HG02943 (cell line): Measurements from ENCODE around the gene EPHB2.

Experiments
- ATAC-seq: cut with Tn5 transposase; IDR thresholded peaks from one replicate; pipeline ENCODE4 v1.9.1; 2021; ENCODE audit warnings: mild to moderate bottlenecking, low read depth, moderate library complexity; ENCODE audit not compliant: unreplicated experiment

Gene EPHB2

DNA sequence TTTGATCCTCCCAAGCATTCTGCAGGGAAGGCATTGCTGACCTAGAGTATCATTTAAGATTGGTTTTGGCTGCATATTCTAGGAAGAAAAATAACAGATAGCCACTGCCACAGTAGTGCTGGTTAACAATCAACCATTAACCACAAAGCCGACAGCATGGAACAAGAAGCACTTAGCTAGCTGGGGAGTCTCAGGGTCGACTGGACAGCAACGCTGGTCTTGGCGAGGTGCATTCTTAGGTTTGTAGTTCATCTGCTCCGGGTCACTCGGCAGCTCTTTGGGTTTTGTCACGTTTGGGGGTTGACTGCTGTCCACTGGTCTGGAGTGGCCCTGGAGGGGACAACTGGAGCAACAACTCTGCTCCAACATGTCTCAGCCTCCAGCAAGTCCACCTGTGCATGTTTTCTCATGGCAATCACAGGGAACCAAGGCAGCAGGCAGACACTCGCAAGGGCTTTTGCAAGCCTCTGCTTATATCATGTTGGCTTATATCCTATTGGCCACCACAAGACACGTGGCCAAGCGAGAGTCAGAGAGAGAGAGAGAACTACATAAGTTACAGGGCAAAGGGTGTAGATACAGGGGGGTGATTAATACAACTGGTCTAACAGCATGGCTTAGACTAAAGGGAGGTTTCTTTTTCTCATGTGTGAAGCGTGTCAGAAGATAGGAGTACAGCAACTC lies 162.5 kb downstream of the EPHB2 start:
- no peak for ATAC-seq

DNA sequence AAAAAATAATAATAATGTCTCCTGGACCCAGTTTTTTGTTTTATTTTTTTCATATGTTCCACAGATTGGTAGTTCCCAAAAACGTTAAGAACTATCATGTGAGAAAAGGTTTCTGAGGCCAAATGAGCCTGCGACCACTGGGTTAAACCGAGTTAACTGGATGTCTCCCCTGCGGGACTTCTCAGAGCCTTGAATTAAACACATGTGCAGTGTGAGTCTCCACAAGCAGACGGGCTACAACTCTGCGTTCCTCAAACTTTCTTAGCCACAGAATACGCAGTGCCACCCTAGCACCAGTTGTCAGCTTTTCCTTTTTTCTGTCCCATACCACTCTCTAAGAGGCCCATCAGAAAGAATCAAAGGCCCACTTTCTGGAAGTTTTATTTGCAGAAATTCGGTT lies 164.1 kb downstream of the EPHB2 start:
- no peak for ATAC-seq

- ATAC-seq: no peak
Measured at GRCh38 chr1:22875241-22875640, 164.6 kb downstream of the EPHB2 start.

DNA sequence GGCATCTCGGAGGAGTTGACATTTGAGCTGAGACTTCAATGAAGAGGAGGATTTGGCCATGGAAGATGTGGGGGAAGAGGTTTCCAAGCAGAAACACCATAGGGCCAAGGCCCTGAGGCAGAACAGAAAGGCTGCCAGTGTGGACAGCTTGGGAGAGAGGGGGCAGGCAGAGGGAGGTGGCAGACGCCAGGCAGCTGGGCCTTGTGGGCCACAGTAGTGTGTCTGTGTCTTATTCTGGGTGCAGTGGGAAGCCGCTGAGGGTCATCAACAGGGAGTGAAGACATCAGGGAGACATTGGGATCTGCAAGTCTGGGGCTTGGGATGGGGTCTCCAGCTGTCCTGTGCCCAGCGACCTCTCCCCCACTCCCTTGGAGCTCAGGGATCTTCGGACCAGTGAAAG lies 165.2 kb downstream of the EPHB2 start:
- no peak for ATAC-seq

GRCh38 chr1:22876359-22877111 lies 165.9 kb downstream of the EPHB2 start:
- ATAC-seq: no peak

DNA sequence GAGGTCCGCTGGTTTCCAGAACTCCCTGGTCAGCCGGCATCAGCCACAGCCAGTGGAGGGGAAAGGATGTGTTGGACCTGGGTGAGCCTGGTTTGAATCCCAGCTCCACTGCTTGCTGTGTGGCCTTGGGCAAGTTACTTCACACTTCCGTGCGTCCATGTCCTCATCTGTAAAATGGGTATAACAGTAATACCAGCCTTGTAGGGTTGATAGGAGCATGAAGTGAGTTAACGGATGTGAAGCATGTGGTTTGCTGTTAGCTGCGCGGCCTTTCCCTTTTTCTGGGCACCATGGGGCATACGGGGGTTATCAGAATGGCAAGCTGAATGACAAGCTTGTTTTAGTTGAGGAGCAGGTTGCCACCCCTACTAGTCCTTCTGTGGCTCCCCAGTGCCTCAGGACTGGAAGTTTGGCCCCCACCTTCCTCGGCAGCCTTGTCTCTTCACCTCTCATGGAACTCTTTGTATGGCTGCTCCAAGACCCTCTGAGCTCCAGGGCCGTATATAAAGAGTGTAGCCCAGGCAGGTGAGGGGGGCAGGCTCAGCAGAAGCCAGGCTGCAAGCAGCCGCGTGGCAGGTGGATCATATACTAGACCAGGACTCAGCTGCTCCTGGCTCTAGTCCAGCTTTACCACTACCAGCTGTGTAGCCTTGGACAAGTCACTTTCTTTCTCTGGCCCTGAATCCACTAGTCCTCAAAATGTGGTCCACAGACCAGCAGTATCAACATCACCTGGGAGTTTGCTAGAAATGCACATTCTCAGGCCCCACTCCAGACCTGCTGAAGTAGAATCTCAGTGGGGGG lies 166.7 kb downstream of the EPHB2 start:
- ATAC-seq: no peak

- ATAC-seq: no peak
Measured at GRCh38 chr1:22877980-22878379, 167.3 kb downstream of the EPHB2 start.

DNA sequence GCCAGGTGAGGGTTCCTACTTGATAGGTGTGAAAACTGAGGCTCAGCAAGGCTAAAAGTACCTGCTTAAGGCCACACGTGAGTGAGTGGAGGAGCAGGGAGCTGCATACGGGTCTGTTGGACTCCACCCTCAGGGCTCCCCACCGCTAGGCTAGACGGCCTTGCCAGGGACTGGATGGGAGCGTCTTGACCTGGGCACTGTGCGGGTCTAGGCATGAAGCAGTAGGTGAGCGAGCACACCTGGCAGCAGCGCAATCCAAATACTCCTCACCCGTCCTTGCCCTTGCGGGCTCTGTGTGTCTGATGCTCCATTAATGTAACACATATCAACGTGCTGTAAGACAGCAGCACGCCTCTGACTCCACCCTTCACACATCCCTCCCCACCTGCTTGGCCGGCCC lies 168.0 kb downstream of the EPHB2 start:
- ATAC-seq: no peak

DNA sequence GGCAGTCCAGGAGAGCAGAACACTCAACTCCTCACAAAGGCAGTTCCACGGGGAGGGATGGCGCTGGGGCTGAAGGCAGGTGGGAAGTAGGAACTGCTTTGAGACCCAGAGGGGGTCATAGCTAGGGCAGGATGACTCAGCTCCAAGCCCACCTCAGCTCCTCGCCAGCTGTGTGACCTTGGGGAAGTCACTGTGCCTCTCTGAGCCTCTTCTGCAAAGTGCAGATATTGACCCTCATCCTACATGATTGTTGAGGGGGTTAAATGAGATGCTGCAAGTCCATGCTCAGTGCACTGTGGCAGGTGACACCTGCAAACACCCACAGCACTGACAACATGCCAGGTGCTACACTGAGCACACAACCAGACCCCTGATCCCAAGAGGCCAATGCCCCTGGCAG lies 168.8 kb downstream of the EPHB2 start:
- ATAC-seq: no peak

DNA sequence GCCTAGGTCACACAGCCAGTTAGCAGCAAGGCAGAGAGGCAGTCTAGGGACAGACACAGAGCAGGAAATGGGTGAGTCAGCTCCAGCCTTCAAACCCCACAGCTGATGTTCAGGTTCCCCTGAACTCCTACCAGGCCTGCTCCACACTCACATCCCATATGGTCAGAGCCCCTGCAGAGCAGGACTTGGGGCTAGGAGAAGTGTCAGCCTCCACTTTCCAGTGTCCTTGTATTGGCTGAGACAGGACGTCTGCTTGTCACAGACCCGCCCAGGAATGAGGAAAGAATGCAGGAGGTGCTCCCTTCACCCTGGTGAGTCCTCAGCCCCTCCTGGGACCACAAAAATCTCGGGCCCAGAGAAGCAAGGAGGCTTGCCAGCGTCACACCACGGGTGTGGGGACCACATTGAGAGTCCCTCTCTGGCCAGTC lies 169.5 kb downstream of the EPHB2 start:
- ATAC-seq: no peak

DNA sequence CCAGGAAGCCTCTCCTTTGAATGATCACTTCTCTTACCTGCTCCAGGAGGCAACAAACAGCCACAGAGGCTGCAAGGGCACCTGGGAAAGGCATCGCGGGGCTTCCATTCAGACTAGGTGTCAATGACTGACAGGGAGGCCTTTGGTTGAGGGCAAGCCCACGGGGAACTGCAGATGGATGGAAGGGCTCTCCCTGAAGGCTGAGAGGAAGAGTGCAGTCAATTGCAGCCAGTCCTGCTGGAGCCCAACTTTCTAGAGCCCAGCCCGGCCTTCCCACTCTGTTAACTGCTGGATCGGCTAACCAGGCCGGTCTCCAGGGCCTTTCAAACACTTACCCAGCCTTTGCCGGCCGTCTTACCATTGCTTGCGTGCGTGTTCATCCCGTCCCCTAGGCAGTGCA lies 172.8 kb downstream of the EPHB2 start:
- no peak for ATAC-seq

DNA sequence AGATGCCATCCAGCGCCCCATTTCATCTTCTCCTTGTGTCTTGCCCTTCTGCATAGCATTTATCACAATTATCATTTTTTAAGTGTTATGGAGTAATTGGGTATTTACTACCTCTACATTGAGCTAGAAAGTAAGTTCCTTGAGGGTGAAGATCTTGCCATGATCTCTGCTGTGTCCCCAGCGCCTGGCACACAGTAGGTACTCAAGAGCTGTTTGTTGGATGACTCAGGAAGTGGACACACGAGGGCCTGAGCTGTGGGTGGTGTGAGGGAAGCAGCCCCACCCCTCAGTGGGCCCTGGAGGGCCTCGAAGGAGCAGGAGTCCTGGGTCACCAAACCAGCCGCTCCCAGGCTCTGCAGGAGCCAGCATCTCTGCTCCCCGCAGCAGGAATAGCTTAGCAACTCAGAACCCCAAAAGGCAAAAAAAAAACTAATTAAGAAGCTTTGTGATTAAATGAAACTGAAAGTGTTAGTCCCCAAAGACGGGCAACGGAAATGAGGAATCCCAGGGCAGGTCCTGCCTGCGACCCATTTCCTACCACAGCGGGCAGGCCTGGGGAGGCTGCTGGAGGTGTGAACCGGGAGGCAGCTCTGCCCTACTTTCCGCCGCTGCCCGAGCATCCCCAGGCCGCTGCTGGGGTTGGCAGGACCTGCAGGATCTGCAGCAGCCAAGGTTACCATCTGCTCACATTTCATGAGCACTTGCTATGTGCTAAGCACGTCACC lies 174.3 kb downstream of the EPHB2 start:
- no peak for ATAC-seq

GRCh38 chr1:22886211-22886610 lies 175.6 kb downstream of the EPHB2 start:
- no peak for ATAC-seq

DNA sequence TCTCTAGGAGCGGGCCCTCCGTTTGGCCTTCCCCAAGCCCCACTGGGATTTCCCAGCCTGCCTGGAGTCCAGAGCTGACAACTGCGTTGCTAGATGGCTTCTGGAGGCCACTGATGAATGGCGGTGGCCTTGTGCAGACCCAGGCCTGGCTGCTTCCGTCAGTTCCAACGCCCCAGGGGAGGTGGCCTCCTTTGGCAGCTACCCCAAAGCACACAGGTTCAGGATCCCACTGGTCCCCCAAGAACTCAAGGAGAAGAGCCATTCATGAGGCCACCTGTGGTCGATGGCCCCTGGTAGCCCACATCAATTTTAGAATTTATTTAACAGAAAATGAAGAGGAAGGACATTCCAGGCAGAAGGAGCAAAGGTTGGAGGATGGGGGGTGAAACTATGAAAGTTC lies 176.9 kb downstream of the EPHB2 start:
- ATAC-seq: no peak

- no peak for ATAC-seq
Measured at GRCh38 chr1:22888320-22889075, 177.9 kb downstream of the EPHB2 start.

DNA sequence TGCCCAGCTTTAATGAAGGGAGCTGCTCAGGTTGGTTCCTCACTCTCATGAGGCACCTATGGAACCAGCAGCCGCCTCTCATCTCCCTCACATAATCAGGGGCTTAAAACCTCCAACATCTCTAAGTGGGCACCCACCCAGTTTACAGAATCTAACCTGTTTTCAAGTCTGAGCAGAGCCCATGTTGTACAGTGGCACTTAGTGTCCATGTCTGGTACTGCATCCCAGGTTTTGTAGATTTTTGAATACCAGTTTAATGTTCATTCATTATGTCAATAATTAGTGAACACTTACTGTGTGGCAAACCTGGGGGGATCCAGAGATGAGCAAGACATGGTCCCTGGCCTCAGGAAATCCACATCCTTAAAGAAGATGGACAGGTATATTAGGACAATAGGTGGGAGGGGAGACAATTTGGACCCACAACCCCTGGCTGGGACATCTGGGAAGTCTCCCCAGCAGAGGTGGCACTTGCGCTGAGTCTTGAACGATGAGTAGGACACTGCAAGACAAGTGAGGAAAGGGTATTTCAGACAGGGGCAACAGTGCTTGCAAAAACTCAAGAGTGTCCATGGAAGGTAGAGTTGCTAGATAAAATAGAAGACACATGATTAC lies 178.7 kb downstream of the EPHB2 start:
- ATAC-seq: no peak

GRCh38 chr1:22892789-22893188 lies 182.2 kb downstream of the EPHB2 start:
- ATAC-seq: no peak

DNA sequence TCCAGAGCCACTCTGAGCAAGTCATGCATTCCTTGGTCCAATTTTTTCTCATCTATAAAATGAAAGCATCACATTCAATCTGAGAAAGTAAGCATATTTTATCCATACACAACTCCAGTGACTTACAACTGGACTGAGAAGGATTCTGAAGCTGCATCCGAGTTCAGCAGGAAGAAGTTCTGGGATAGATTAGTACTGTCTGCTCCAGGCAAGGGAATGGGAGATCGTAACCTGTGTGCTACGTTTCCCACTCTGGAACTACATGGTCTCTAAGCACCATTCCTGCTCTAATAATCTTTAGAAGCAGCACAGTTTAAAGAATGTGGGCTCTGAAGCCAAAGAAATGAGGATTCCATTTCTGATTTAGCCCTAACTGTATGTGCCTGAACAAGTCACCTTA lies 182.7 kb downstream of the EPHB2 start:
- ATAC-seq: no peak

GRCh38 chr1:22895357-22895756 lies 184.7 kb downstream of the EPHB2 start:
- no peak for ATAC-seq

DNA sequence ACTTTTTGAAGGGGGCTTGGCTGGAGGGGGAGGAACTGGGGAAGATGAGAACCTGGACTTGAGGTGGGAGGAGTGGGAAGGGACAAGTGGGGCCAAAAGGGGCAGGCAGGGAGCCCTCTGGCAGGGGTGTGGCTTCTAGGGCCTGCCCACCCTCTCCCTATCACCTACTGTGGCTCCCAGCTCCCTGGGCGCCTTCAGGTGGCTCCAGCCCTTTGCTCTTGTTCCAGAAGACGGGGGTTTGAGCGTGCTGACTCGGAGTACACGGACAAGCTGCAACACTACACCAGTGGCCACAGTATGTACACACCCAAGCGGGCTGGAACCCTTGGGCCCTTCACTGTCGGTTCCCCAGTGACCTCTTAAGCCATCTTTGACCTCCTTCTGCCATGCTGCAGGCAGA lies 185.5 kb downstream of the EPHB2 start:
- ATAC-seq: no peak
